ENCODE results near the gene CLNS1A. TPM values are rescaled to one million over a fixed set of nuclear protein-coding genes. Genes with fewer than 3 reads are reported as not detected.

CLNS1A gene
- total and polyA plus RNA-seq, 9 of the 15 experiments (the other 6 are each of a cell fraction or from before 2014, with no cell fraction given), result 146 to 472 (median 345) TPM

DNA sequence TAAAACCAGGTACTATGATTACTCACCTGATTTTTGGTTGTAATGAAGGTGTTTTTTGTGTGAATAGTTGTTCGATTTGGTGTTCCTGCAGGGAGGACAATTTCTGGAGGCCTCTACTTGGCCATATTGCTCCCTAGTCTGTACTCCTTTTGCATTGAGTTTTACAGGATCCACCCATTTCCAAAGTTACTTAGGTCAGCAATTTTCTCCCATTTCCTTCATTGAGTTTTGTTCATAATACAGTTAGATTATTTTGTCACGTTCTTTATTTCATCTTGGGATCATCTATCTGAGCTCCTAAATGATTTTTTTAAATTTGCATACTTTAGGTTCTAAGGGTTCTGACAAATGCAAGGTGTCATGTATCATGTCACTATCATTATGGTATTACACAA lies 67.9 kb downstream of the CLNS1A start:
- Histone ChIP-seq H3K79me2 (ENCODE audit: control insufficient read depth, insufficient read depth, low read length) (no peaks in the 10 kb centered on the region), H3K36me3 (ENCODE audit: control insufficient read depth, insufficient read depth, low read length) (no peaks in the 10 kb centered on the region), H3K9me3 (replicated peaks; ENCODE audit: control insufficient read depth, insufficient read depth, low read depth, low read length) (no peaks in the 10 kb centered on the region), H3K9ac (ENCODE audit: insufficient read depth in 1 of 2, low read depth in 2 of 2, low read length in 2 of 2) (no peak overlapping the region), H3K4me2 (ENCODE audit: insufficient read depth, low read length) (no peak overlapping the region), H4K20me1 (replicated peaks; ENCODE audit: control insufficient read depth, insufficient read depth, low read length) (no peaks in the 10 kb centered on the region), H3K27ac (ENCODE audit: extremely low read depth, low read depth, low read length) (no peak overlapping the region), H2AFZ (ENCODE audit: low read depth, low read length) (no peak overlapping the region), H3K4me1 (replicated peaks in 1 of 2; ENCODE audit: control insufficient read depth in 2 of 2, insufficient read depth in 2 of 2, low read length in 2 of 2) (no peaks in the 10 kb centered on the region; a peak in 1 of 5 replicates), H3K9me1 (ENCODE audit: control insufficient read depth, insufficient read depth, low read length) (peaks cover 2% of the 10 kb centered on the region), H3K4me3 (no peak overlapping the region), H3K27me3 (ENCODE audit: control insufficient read depth in 2 of 2, insufficient read depth in 2 of 2, low read length in 2 of 2) (no peaks in the 10 kb centered on the region; a peak in 1 of 5 replicates)
- in situ Hi-C loops (cut with MboI), result no loop called here
- CTCF ChIA-PET (ENCODE audit: low intra/inter-chr PET ratio), result no interaction called here
- intact Hi-C loops (cut with micrococcal nuclease), result no loop called here
- FAIRE-seq (no peak), DNase-seq (ENCODE audit: extremely low read depth in 1 of 4, low spot score in 3 of 4) (no peak), ATAC-seq (no peak)
- WGBS (ENCODE audit: insufficient coverage, low coverage, missing lambda C conversion rate), result 12% methylated on average over 2 of the region's 2 CpGs
- POLR2A ChIA-PET, result no interaction called here
- no TSS peak for BruUV-seq (replicated peaks)
- TF ChIP-seq ZNF316 (IDR thresholded peaks at IDR 0.05), result peak; percentile 89
- TF ChIP-seq, protein P1, sequence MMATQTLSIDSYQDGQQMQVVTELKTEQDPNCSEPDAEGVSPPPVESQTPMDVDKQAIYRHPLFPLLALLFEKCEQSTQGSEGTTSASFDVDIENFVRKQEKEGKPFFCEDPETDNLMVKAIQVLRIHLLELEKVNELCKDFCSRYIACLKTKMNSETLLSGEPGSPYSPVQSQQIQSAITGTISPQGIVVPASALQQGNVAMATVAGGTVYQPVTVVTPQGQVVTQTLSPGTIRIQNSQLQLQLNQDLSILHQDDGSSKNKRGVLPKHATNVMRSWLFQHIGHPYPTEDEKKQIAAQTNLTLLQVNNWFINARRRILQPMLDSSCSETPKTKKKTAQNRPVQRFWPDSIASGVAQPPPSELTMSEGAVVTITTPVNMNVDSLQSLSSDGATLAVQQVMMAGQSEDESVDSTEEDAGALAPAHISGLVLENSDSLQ (IDR thresholded peaks at IDR 0.05), result no peak
- TF ChIP-seq RBM15 (IDR thresholded peaks at IDR 0.05; ENCODE audit: insufficient read depth, low read length), result no peak
- peak; percentile 78 for TF ChIP-seq C11orf30 (IDR thresholded peaks at IDR 0.05; ENCODE audit: low read depth)
- TF ChIP-seq MAFK (IDR thresholded peaks at IDR 0.05; ENCODE audit: low read length), result peak; percentile 77
- no peak for TF ChIP-seq ZBTB7A (IDR thresholded peaks at IDR 0.05; ENCODE audit: borderline replicate concordance, control insufficient read depth, low read depth, low read length)
- TF ChIP-seq MAFF (IDR thresholded peaks at IDR 0.05; ENCODE audit: low read length), result peak; percentile 85
- TF ChIP-seq, protein P2, sequence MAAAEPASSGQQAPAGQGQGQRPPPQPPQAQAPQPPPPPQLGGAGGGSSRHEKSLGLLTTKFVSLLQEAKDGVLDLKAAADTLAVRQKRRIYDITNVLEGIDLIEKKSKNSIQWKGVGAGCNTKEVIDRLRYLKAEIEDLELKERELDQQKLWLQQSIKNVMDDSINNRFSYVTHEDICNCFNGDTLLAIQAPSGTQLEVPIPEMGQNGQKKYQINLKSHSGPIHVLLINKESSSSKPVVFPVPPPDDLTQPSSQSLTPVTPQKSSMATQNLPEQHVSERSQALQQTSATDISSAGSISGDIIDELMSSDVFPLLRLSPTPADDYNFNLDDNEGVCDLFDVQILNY (CRISPR knock-in tag; IDR thresholded peaks at IDR 0.05), result no peak
- no peak for TF ChIP-seq HNRNPLL (IDR thresholded peaks at IDR 0.05; ENCODE audit: low read depth, low read length, poor library complexity, severe bottlenecking)
- TF ChIP-seq EGR1 (conservative IDR thresholded peaks at IDR 0.05), result no peak
- TF ChIP-seq MAFG (tag; conservative IDR thresholded peaks at IDR 0.05), result peak; percentile 75
- TF ChIP-seq ZNF354B (CRISPR knock-in tag; IDR thresholded peaks at IDR 0.05), result no peak
- no peak for TF ChIP-seq POLR2AphosphoS5 (IDR thresholded peaks at IDR 0.05; ENCODE audit: control insufficient read depth, insufficient read depth, low read depth, low read length)
- TF ChIP-seq MYNN (IDR thresholded peaks at IDR 0.05), result no peak
- TF ChIP-seq MYNN (CRISPR knock-in tag; IDR thresholded peaks at IDR 0.05), result no peak
- no peak for TF ChIP-seq ZNF124 (CRISPR knock-in tag; IDR thresholded peaks at IDR 0.05)
- no peak for TF ChIP-seq SPI1 (IDR thresholded peaks at IDR 0.05; ENCODE audit: borderline replicate concordance, low read depth, low read length)
- TF ChIP-seq ZNF24 (IDR thresholded peaks at IDR 0.05), result no peak
- no peak for TF ChIP-seq ZNF282 (CRISPR knock-in tag; IDR thresholded peaks at IDR 0.05)

Measured in K562 (cell line).